Stimulated activated naive B cell treated with anti-CD40 and anti-IgM and Interleukin-4, amounts not matched to agents 10 μg/mL and 1 μg/mL and 100 μg/mL, for 72 hours (primary cell): ENCODE data around the gene JPT2.
"Not testable (repeated sequence)": the region's sequence is repeated elsewhere in the genome, so short reads cannot be mapped to it uniquely, and the experiment has no call there.

Experiments
- ATAC-seq, 2 donors: fragments of 150-1000 bp; cut with Tn5 transposase; replicated peaks; 2 replicates each; pipeline ENCODE4 v1.10.0; 2021; ENCODE audit warnings: moderate library complexity in 1 of 2
- DNase-seq: peaks from one replicate; pipeline ENCODE4 v3.0.0; 2021
- H3K27ac Mint-ChIP-seq: one replicate; pipeline ENCODE4 v1.8.0; 2022; ENCODE audit warnings: mild to moderate bottlenecking, mixed read lengths
- H3K27me3 Mint-ChIP-seq, 2 donors: one replicate each; pipeline ENCODE4 v1.8.0; 2022; ENCODE audit warnings: mixed read lengths in 2 of 2
- H3K36me3 Mint-ChIP-seq, 2 donors: one replicate each; pipeline ENCODE4 v1.8.0; 2022; ENCODE audit warnings: mixed read lengths in 2 of 2, mild to moderate bottlenecking in 1 of 2
- H3K4me1 Mint-ChIP-seq, 2 donors: one replicate each; pipeline ENCODE4 v1.8.0; 2022; ENCODE audit warnings: mixed read lengths in 2 of 2, mild to moderate bottlenecking in 1 of 2
- H3K4me3 Mint-ChIP-seq, 2 donors: one replicate each; pipeline ENCODE4 v1.8.0; 2022; ENCODE audit warnings: mild to moderate bottlenecking in 2 of 2, mixed read lengths in 2 of 2, moderate library complexity in 1 of 2
- H3K9me3 Mint-ChIP-seq, 2 donors: one replicate each; pipeline ENCODE4 v1.8.0; 2022; ENCODE audit warnings: mixed read lengths in 2 of 2, mild to moderate bottlenecking in 1 of 2

The JPT2 gene

DNA sequence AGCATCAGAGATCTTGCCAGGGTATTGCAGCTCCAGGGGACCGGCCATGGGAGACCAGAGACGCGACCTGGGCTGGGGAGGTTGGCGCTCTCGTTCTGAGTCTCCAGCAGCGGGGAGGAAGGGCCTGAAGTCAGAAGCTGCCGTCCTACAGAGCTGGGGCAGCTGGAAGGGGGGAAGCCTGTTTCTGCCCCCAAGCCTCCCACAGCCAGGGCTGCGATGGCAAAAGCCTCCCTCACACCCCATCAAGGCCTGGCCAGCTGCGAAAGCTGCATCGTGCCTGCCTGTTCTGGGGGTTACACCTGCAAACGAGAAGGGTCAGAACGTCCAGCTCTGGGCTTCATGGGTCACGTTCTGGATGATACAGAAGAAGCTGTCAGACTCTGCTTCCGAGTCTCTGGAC lies 54.0 kb downstream of the JPT2 start:
- H3K9me3 Mint-ChIP-seq: no peaks in the 10 kb centered on the region

DNA sequence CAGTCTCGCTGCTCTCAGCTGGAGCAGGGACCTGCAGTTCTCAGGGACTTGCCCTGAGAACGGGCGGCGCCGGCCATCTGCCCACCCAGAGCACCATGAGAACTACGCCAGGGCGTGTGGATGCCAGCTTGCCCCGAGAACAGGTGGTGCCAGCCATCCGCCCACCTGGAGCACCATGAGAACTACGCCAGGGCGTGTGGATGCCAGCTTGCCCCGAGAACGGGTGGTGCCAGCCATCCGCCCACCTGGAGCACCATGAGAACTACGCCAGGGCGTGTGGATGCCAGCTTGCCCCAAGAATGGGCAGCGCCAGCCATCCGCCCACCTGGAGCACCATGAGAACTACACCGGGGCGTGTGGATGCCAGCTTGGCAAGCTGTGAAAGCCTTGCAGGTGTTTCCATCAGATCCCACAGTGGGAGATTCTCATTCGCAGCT lies 54.5 kb downstream of the JPT2 start:
- not testable (repeated sequence) for H3K9me3 Mint-ChIP-seq, H3K27ac Mint-ChIP-seq, DNase-seq, H3K4me3 Mint-ChIP-seq, ATAC-seq, H3K27me3 Mint-ChIP-seq, H3K4me1 Mint-ChIP-seq
- peaks cover 22% of the 10 kb centered on the region in 2 donors for H3K36me3 Mint-ChIP-seq

More for the DNA sequence above, 54.0 kb downstream of the JPT2 start:
- Mint-ChIP-seq H3K27ac (peak overlapping the region; percentile 89), H3K36me3 (peaks cover 27% of the 10 kb centered on the region in 2 donors), H3K27me3 (no peaks in the 10 kb centered on the region), H3K4me1 (peaks cover 7 to 8% of the 10 kb centered on the region in 2 donors), H3K4me3 (no peak overlapping the region)
- no peak for DNase-seq
- ATAC-seq: no peak

DNA sequence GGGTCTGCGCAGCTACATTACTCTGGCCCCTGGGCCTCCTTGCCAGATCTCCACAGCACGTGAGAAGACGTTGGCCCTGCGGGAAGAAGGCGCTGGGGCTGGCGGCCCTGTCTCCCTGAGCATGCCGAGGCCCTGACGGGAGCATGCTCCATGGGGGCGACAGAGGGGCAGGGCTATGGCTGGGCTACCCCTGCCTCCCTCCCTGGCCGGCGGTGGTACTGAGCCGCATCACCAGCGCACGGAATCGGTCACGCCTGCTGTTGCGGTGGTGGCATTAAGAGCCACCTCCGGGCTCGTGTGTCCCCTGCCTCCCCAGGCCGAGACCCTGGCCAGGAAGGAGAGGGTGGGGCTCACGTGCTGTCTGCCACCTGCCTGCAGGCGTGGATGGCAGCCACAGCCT lies 56.0 kb downstream of the JPT2 start:
- ATAC-seq: no peak
- Mint-ChIP-seq H3K36me3 (peaks cover 13 to 15% of the 10 kb centered on the region in 2 donors), H3K9me3 (no peaks in the 10 kb centered on the region), H3K27me3 (no peaks in the 10 kb centered on the region), H3K4me1 (no peaks in the 10 kb centered on the region), H3K27ac (peak overlapping the region; percentile 62), H3K4me3 (no peak overlapping the region)
- DNase-seq: no peak

DNA sequence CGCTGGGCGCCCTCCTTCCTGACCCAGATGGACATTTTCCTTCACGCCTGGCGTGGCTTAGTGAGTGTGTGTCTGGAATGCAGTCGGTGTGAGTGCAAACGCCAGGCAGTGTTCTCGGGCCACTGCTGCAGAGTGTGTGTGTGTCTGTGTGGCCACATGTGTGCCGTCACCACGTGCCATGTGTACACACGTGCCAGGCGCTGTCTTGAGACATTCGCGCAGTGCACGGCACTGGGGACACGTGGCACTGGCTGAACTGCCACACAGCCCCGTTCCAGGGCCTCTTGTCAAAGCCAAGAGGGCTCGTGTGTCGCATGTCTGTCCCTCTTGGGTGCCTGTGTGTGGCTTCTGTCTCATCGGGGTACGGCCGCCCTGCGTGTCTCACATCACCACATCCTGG lies 56.7 kb downstream of the JPT2 start:
- no peak overlapping the region for H3K27ac Mint-ChIP-seq
- H3K4me3 Mint-ChIP-seq: peak overlapping the region in 1 of 2 donors; percentile 39
- H3K27me3 Mint-ChIP-seq: no peaks in the 10 kb centered on the region
- DNase-seq (no peak), ATAC-seq (no peak)
- H3K36me3 Mint-ChIP-seq: peaks cover 11 to 13% of the 10 kb centered on the region in 2 donors
- no peaks in the 10 kb centered on the region for H3K4me1 Mint-ChIP-seq
- H3K9me3 Mint-ChIP-seq: no peaks in the 10 kb centered on the region

DNA sequence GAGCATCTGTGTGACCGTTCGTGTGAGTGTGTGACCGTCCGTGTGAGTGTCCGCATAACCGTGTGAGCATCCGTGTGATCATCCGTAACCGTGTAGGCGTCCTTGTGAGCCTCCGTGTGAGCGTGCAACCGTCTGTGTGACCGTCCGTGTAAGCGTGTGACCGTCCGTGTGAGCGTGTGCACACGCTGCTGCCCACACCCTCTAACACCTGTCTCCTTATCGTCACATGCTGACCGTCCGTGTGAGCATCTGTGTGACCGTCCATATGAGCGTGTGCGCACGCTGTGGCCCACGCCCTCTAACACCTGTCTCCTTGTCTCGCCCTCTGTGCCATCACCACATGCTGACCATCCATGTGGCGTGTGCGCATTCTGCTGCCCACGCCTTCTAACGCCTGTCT lies 62.2 kb downstream of the JPT2 start:
- Mint-ChIP-seq H3K4me1 (peaks cover 0 to 8% of the 10 kb centered on the region in 2 donors), H3K9me3 (no peaks in the 10 kb centered on the region), H3K4me3 (no peak overlapping the region), H3K27ac (no peak overlapping the region), H3K27me3 (no peaks in the 10 kb centered on the region), H3K36me3 (peaks cover 10 to 17% of the 10 kb centered on the region in 2 donors)
- no peak for ATAC-seq
- no peak for DNase-seq

DNA sequence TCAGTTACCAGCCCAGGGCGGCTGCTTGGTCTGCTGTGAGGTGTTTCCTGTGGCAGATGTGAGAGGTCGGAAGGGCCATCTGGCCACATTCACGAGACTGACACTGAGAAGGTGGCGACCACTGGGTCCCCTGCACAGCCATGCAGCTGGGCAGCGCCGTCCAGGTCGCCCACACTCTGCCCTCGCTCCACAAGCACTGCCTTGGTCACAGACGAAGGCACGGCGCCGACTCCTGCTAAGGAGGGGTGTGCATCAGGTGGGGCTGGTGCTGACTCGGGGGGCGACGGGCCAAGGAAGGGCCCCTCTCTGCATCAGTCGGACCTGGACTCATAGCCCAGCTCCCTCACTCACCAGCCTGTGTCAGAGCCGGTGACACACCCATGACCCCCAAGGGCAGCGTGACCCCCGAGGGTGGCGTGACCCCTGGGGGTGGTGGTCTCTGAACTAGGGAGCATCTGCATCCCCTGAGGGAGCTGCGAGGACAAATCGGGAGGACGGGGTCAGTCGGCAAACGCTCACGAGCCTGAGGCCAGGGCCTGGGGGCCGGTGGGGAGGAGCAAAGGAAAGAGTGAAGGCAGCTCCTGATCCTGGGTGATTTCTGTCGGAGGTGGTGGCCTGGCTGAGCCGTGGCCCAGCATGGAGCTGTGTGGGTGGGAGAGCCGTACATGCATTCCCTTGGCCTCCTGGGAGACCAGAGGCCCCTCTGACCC lies 62.9 kb downstream of the JPT2 start:
- H3K4me3 Mint-ChIP-seq: no peak overlapping the region
- peaks cover 0 to 8% of the 10 kb centered on the region in 2 donors for H3K4me1 Mint-ChIP-seq
- peak overlapping the region; percentile 42 for H3K27ac Mint-ChIP-seq
- no peak for ATAC-seq
- H3K9me3 Mint-ChIP-seq: no peaks in the 10 kb centered on the region
- H3K36me3 Mint-ChIP-seq: peaks cover 10 to 20% of the 10 kb centered on the region in 2 donors
- no peak for DNase-seq
- no peaks in the 10 kb centered on the region for H3K27me3 Mint-ChIP-seq

DNA sequence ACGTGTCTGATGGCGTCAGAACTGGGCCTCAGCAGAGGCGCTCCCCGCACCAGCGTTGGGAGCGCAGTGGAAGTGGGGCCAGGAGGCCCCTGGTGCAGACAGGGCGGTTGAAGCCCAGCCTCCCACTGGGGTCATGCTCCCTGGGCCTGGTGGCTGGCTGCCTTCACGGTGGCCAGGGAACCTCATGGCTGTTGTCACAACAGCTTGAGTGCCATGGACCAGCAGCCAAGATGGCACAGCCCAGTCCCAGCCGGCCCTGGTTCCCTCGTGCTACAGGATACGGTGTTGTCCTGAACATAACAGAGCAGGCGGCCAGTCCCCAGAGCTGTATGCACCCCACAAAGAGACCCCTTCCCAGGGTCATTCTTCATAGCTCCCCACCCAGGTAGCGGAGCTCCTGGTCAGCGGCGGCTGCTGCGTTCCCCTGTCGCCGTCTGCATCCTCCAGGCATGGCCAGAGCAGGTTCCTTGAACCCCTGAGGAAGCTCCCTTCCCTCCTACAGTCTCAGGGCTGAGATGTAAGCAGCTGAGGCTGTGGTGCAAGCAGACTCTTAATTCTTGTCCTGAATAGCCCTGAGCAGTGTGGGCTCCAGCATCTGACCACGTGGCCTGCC lies 63.6 kb downstream of the JPT2 start:
- no peak for ATAC-seq
- peaks cover 0 to 8% of the 10 kb centered on the region in 2 donors for H3K4me1 Mint-ChIP-seq
- H3K27ac Mint-ChIP-seq: peak overlapping the region; percentile 25

DNA sequence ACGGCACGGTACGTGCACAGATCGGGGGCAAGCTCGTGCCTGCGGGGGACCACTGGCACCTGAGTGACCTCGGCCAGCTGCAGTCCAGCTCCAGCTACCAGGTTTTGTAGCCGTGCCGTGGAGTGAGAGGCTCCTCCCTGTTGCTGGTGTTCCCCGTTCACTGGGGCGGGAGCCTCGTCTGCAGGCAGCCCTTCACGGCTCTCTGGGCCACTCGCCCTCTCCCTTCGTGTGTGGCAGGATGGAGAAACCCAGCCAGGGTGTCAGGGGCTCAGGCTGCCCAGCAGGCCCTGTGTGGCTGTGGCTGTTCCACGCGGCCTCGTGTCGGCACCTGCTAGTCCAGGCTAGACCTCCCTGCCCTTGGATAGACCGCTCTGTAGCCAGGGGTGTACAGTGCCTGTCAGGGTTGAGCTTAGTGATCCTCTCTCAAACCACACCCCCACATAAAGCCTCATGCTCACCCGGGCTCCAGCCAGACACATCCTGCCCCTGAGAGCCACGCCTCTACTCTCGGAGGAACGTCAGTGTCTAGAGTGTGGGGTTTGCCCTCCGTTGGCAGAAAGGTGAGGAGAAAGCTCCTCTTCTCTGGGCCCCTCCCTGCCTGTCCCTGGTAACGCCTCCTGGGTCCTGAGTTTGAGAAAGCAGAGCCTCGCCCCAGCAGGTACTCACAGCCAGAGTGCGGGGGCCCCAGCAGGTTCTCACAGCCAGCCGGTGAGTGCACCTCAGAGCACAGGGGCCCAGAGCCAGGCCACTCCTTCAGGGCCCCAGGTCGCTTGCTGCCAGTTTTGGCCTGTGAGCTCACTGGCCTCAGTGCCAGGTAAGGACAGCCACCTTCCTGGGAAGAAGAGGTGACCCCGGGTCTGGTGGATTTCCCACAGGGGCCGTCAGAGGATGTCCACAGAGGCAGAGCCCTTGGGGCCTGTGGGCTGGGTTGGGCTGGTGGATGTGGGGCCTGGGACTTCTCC lies 65.6 kb downstream of the JPT2 start:
- Mint-ChIP-seq H3K27ac (peak overlapping the region; percentile 34), H3K9me3 (no peaks in the 10 kb centered on the region), H3K36me3 (peaks cover 13 to 29% of the 10 kb centered on the region in 2 donors), H3K4me3 (no peak overlapping the region), H3K27me3 (no peaks in the 10 kb centered on the region), H3K4me1 (peaks cover 0 to 8% of the 10 kb centered on the region in 2 donors)
- ATAC-seq (no peak), DNase-seq (no peak)

More for the DNA sequence above, 63.6 kb downstream of the JPT2 start:
- peaks cover 10 to 22% of the 10 kb centered on the region in 2 donors for H3K36me3 Mint-ChIP-seq
- H3K9me3 Mint-ChIP-seq: no peaks in the 10 kb centered on the region
- DNase-seq: no peak
- no peaks in the 10 kb centered on the region for H3K27me3 Mint-ChIP-seq
- no peak overlapping the region for H3K4me3 Mint-ChIP-seq

DNA sequence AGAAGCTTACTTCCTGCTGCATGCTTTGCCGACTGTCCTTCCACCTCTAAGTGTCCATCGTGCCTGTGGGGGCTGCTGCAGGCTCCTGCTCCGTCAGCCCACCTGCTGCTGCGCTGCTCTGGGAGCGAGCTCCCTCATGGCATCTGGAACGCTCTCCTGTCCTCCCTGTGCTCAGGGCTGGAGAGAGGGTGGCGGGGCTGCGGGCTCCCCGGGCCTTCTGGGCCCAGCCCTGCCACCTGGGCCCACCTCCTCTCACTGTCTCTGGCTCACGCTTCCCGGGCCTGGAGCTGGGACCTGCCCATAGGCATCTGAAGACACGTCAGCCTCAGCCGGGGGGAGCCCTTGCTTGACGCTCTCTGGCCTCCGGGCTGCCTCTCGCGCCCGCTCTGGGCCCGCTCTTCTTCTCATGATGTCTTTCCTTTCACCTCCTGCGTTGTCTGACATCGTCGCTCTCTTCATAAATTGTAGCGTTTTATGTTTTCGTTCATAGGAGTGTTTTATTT lies 66.3 kb downstream of the JPT2 start:
- Mint-ChIP-seq H3K36me3 (peaks cover 17 to 37% of the 10 kb centered on the region in 2 donors), H3K4me1 (peaks cover 0 to 8% of the 10 kb centered on the region in 2 donors), H3K9me3 (no peaks in the 10 kb centered on the region), H3K27me3 (no peaks in the 10 kb centered on the region), H3K4me3 (no peak overlapping the region), H3K27ac (no peak overlapping the region)
- DNase-seq (no peak), ATAC-seq (no peak)

DNA sequence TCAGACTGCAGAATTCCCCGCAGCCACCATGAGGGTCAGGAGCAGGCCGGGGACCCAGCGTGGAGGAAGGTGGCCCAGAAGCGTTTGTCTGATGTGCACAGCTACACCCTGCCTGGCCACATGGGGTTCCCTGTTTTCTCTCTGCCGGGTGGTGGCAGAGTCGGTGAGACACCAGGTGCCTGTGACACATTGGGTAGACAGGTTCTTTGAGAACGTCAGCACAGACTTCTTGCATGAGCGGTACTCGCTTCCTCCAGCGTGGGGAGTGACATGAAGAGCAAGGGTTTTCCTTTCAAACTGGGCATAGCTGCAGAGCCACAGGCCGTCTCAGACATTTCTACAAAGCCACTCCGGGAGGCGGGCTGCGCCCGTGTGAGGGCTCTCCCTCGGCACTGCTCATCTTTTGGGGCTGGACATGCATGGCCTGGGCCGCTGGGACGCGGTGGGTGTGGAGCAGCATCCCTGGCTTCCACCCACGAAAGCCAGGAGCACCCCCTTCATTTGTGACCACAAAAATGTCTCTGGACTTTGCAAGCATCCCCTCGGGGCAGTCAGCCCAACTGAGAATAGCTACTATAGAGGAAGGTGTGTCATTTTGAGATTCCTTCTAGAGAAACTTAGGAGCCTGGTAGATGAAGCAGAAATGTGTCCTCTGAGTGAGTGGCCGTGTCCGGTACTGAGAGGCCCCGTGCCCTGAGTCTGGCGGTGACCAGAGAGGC lies 67.3 kb downstream of the JPT2 start:
- H3K27ac Mint-ChIP-seq: peak overlapping the region; percentile 9
- no peak for DNase-seq
- no peak overlapping the region for H3K4me3 Mint-ChIP-seq
- ATAC-seq: no peak
- H3K9me3 Mint-ChIP-seq: no peaks in the 10 kb centered on the region
- H3K4me1 Mint-ChIP-seq: peaks cover 0 to 8% of the 10 kb centered on the region in 2 donors
- no peaks in the 10 kb centered on the region for H3K27me3 Mint-ChIP-seq
- peaks cover 23 to 41% of the 10 kb centered on the region in 2 donors for H3K36me3 Mint-ChIP-seq

DNA sequence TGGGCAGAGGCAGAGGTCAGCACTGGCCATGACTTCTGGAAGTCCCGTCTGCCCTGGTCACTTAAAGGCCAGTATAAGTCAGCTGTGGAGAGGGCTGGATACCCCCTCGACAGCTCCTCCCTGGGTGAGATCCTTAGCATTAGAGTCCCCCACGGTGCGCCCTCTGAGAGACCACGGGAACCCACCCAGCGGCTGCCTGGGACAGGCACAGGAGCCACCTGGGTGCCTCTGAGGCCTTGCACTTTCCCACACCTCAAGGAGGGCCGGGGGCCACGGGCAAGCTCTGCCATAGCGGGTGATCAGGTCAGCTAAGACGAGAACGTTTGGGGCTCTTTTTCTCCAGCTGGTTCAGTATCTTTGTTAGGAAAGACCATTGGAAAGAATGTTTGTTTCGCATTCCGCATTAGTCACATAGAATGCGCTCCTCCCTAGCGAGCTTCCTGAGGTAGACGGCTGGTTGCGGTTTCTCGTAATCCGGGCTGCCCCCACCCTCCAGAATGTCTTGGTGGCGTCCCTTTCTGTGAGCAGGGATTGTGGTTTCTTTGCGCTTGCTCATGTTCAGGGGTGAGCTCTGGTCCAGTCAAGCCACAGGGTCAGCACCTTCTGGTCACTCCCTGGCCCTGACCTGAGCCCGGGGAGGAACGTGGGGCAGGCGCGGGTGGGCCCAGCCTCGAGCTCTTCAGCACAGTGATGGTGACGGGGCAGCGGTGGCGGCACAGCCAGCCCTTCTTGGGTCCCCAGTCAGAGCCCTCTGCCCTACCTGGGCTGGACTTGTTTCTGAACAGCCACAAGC lies 68.0 kb downstream of the JPT2 start:
- ATAC-seq: no peak
- Mint-ChIP-seq H3K4me3 (no peak overlapping the region), H3K36me3 (peaks cover 23 to 45% of the 10 kb centered on the region in 2 donors), H3K4me1 (peaks cover 0 to 5% of the 10 kb centered on the region in 2 donors), H3K27ac (peak overlapping the region; percentile 9), H3K27me3 (no peaks in the 10 kb centered on the region), H3K9me3 (no peaks in the 10 kb centered on the region)
- no peak for DNase-seq

DNA sequence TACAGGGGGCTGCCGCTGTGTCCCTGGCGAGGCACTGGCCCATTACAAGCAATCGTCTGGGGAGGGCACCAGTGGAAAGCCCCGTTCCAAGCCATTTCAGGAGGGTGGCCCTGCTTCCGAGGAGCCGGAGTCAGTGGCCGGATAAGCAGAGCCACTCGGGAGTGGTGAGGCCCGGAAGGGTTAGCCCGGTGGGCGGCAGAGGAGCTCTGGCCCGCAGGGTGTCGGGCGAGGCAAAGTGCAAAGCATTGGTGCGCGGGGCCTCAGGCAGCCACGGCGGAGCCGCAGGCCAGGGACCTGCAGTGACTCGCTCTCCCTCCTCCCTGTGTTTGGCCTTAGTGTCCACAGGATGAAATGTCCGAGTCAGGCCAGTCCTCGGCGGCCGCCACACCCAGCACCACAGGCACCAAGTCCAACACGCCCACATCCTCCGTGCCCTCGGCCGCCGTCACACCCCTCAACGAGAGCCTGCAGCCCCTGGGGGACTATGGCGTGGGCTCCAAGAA lies 68.7 kb downstream of the JPT2 start:
- Mint-ChIP-seq H3K9me3 (no peaks in the 10 kb centered on the region), H3K36me3 (peaks cover 23 to 45% of the 10 kb centered on the region in 2 donors), H3K27me3 (no peaks in the 10 kb centered on the region), H3K27ac (peak overlapping the region; percentile 42), H3K4me1 (peaks cover 0 to 4% of the 10 kb centered on the region in 2 donors), H3K4me3 (no peak overlapping the region)
- DNase-seq: no peak
- ATAC-seq: no peak

DNA sequence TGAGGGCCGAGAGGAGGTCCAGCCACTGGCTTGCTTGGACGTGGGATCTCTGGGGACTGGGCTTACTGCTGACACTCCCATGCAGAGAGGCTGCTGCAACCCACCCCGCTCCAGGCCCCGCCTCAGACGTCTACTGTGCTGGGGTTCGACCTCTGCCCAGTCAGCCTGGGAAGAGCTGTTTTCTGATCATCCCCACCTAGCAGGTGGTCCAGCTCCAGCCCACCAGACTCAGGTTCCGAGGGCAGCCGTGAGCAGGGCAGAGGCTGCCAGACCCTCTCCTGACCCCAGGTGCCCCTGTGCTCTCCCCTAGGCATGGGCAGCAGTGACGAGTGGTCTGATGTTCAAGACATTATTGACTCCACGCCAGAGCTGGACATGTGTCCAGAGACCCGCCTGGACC lies 69.9 kb downstream of the JPT2 start:
- Mint-ChIP-seq H3K27me3 (no peaks in the 10 kb centered on the region), H3K4me3 (no peak overlapping the region), H3K36me3 (peaks cover 23 to 51% of the 10 kb centered on the region in 2 donors), H3K27ac (no peak overlapping the region), H3K9me3 (no peaks in the 10 kb centered on the region), H3K4me1 (peaks cover 0 to 3% of the 10 kb centered on the region in 2 donors)
- DNase-seq (no peak), ATAC-seq (no peak)
